Activated CD4-positive, alpha-beta T cell treated with anti-CD3 and anti-CD28 coated beads, Interleukin-2, amount 50 U/mL, for 16 hours (primary cell): ENCODE data around the gene B3GALT5.

Experiments used
- DNase-seq: peaks from one replicate; pipeline ENCODE4 v3.0.0-alpha.2; 2020

B3GALT5 gene

DNA sequence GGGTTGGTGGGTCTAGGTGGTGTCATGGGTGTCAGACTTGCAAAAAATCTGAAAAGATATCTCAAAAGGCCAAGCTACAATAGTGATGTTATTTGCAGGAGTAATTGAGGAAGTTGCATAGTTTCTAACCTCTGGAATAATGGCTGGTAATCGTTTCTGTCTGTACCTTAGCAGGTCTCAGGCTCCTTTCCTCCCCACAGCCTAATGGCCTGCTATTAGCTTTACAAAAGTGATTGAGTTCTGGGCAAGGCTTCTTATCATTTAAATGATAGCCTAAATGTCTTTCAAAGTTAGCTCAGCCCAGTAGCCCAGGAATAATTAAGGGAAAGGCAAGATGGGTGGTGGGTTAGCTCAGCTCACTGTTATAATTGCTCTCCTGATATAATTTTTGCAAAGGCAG is 94.6 kb downstream of the B3GALT5 start:
- no peak for DNase-seq

- no peak for DNase-seq
Observed at GRCh38 chr21:39710866-39711265, 98.1 kb downstream of the B3GALT5 start.

DNA sequence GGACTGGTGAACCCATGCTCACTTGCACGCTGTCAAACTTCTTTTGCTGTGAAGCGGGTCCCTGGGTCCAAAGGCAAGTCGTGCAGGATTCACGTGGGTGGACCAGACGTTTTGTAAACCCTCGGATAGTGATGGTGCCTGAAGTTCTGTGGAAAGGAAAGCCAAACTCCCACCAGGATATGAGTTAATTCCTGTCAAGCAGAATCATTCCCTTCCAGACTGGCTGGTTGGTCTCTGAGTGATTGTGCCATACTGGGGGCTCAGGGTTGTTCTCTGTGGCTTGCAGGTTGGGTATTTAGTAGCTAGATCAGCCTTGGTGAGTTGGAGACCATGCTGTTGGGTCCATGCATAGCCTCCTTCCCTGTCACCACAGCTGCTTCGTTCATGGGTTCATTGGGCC is 99.5 kb downstream of the B3GALT5 start:
- no peak for DNase-seq

- no peak for DNase-seq
Observed at GRCh38 chr21:39712976-39713375, 100.2 kb downstream of the B3GALT5 start.

GRCh38 chr21:39713905-39714304 is 101.2 kb downstream of the B3GALT5 start:
- no peak for DNase-seq

- DNase-seq: no peak
Observed at GRCh38 chr21:39714331-39714730, 101.6 kb downstream of the B3GALT5 start.

DNA sequence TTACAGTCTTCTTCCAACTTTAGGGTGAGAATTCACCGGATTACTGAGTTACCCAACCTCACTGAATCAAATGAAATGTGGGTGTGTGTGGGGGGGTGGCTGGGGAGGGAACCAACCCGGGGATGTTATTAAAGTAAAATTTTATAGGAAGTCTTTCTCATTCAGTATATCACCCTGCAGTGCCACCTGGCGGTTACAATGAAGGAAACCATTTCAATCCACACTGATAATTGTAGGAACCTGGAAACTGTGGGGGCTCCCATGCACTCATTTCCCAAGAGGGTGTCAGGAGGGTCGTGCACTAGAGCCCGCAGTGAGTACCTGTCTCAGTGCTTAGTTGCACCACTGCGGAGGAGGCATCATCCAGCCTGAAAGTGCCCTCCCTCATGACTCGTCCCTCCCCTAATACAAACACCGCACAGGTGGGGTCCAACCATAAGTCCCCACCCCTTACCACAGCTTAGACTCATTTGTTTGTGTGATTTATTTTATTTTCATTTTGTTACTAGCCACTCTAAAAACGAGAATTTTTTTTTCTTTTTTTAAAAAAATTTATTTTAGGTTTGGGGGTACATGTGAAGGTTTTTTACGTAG is 103.2 kb downstream of the B3GALT5 start:
- peak; percentile 37 for DNase-seq

GRCh38 chr21:39720126-39720778 is 107.5 kb downstream of the B3GALT5 start:
- no peak for DNase-seq

DNA sequence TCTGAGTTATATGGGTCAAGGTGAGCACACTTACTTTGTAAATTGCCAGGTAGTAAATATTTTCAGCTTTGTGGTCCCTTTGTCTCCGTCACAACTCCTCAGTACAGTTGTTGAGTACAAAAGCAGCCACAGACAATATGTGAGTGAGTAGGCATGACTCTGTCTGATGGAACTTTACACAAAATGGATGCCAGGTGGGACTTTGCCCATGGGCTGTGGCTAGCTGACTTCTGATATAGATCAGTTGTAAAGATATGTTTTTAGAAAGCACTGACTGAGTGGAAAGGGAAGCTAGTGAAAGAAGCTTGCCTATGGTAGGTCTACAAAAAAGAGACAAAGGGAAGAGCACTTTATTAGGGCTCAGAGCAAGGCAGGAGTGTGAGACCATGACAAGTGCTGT is 109.1 kb downstream of the B3GALT5 start:
- no peak for DNase-seq
